Middle frontal gyrus (tissue), 1 donor: ENCODE measurements around the gene PPP1R13L.
A peak's percentile ranks its signal among the peaks of the same experiment; 100 is the strongest.

ENCODE experiments used
- DNase-seq: peaks from one replicate; pipeline ENCODE4 v3.0.0-alpha.2; 2015; ENCODE audit warnings: low spot score; ENCODE audit errors: extremely low spot score

The PPP1R13L gene

DNA sequence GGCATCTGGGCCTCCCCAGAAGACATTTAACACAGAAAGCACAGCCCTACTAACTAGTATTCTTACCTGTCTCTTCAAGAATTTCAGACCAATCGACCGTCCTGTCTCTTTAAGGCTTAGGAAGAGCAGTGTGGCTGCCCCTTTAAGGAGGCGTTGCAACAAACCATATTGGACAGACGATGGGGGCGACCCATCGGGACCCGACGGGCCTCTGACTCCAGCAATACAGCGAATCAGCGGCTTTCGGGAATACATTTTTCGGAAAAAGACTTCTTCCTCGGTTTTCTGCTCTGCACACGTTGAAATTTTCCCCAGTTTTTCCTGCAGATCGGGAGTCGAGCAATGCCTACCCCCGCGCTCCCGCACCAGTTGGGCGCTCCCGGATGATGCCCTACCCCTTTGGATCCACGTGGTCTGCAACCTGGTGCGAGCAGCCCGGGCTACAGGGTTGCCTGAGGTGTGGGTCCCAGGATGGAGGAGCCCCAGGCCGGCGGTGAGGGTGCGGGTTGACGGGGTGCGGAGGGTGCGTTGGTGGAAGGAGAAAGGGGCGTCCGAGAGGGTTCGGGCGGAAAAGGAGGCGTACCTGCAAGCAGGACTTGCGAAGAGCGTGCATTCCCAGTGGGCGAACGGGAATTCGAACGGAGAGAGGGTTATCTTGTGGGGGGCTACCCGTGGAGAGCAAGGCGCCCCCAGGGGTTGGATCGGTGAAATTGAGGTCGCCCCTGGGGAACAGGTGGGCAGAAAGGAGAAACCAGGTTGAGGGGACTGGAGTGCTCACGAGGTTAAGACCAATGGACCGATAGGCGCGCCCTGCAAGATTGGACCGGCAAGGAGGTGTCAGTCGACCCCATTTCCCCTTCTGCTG lies 1.6 kb upstream of the PPP1R13L start, which contains the start of gene POLR1G:
POLR1G (plus strand) TSS at position 419 of the 865 bp plus-strand sequence; CDS start at position 472, 53 bp downstream.
- peak; percentile 72 for DNase-seq

DNA sequence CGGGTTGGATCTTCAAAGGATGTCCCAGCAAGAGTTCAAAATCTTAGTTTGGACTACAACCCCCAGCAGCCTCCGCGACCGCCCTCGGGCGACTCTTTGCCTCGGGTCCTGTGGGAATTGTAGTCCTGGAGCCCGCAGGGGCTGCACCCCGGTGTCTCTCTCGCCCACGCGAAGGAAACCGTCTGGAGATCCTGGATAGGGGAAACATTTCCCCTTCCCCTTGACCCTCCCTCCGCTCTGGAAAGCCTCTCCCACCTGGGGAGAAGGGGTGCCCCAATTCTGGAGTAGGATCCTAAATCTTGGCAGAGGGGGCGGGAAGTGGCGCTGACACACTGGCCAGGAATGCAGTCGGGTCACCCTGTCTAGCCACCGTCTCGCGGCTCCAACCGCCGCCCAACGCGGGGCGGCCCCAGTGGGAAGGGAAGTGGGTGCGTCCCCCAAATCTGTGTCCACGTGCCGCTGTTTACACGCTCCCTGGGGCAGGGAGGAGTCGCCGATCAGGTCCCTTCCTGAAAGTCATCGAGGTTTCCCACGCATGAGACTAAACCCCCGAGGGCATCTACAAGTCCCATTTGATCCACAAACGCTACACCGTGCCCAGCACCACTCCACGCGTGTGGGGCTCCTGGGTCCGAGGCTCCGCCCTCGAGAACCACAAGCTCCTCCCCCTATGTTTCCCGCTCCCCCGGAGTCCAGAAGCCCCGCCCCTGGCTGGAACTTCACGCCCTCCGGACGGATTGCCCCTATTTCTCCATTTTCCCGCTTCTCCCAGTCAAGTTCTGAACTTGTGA lies 761 bp upstream of the PPP1R13L start:
- peak; percentile 75 for DNase-seq

DNA sequence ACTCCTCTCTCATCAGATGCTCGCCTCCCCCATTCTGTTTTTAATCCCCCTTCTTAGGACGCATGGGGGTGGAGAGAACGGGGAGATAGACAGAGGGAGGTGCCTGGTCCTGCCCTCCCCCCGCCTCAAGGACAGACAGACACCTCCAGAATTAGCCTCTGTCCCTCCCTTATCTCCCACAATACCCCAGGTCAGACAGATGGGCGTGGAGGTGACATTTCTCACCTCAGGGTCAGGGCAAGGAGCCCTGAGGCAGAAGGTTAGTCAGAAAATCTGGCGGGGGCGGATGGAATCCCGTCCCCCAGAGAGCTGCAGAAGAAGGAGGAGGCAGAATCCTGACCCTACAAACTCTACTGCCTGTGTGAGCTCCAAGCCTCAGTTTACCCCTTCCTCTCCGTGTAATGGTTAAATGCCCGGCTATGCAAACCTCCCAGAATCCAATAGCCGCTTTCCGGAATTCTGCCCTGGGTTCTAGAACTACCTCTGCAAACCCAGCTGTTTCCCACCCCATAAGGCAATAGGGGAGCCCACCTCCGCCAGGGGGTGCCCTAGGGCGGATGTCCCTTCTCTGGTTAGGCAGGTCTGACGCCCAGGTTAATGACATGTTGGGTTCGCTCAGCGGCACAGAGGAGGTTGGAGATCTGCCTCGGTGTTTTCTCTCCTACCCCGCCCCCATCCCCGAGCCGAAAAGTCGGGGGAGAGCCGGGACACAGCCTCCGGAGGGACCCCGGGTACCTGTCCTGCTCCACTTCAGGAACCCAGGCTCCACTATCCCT lies 900 bp downstream of the PPP1R13L start:
- no peak for DNase-seq

DNA sequence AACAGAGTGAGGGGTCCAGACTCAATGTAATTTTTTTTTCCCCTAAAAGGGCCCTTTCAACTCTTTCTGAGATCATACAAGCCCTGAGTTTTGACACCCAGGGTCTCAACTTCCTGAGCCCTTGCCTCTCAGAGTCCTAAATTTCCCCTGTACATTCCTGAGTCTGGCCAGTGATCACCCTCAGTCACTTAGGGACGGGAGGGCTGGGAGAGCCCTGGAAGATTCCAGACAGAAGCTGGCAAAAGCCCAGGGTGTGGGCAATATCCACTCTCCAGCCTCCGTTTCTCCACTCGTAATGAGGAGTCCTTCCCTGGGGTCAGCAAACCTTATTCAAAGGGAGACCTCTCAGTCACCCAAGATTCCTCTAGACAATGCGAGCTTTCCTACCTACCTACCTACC lies 1.6 kb downstream of the PPP1R13L start:
- no peak for DNase-seq

DNA sequence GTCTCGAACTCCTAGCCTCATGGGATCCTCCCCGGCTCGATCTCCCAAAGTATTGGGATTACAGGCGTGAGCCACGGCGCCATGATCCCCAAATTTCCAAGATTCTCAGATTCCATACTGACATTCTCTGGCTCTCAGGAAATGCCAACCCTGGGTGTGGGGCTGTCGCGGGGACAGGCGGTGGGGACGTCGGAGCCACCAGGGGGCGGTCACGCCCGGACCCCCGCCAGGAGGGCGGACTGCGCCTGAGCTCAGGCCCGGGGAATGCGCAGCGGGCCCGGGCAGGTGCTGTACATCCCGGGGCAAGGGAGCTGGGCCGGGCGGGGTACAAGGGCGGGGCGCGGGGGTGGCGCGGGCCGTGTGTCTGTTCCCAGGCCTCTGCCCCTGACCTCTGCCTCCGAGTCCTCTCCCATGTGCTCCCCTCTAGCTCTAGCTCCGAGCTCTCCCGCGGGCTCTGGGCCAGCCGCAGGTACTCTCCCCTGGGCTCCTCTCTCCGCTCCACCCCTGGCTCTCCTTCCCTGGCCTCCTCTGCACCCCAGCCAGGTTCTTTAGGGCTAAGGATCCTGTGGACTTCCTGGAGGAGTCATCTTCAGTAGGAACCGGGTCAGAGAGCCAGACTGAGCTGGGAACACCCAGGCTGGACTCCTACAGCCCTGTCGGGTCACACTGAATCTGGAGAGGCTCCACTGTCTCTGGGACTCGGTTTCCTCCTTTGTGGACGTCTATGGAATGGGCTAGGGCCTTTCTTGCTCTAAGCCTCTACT lies 2.4 kb downstream of the PPP1R13L start:
- no peak for DNase-seq

DNA sequence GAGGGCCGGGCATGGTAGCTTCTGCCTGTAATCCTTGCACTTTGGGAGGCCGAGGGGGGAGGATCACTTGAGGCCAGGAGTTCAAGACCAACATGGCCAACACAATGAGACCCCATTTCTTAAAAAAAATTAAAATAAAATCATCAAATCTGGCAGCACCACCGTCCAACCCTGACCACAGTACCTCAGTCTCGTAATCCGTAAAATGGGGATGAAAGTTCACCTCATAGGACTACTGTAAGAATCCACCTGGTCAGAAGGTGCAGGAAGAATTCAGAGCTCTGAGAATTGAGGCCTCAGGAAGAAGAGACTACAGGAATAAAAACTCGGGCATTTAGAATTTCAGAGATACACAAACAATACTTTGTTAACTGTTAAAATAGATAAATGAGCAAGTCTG lies 3.1 kb downstream of the PPP1R13L start:
- no peak for DNase-seq

DNA sequence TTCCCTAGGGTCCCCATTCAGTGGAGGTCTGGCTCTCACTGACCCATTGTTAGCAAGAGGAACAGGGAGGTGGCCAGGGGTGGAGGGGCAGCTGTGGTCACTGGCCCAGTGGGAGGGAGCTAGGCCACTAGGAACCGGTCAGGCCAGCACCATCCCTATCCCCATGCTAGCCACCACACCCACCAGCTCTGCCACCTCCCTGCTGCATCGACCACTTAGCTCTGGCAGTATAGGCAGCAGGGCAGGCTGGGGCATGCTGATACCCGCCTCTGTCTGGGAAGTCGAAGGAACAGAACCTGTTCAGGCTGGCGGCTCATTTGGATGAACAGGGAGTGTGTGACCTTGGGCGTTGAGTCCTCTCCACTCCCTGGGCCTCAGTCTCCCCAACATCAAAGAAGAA lies 4.7 kb downstream of the PPP1R13L start:
- DNase-seq, result no peak

DNA sequence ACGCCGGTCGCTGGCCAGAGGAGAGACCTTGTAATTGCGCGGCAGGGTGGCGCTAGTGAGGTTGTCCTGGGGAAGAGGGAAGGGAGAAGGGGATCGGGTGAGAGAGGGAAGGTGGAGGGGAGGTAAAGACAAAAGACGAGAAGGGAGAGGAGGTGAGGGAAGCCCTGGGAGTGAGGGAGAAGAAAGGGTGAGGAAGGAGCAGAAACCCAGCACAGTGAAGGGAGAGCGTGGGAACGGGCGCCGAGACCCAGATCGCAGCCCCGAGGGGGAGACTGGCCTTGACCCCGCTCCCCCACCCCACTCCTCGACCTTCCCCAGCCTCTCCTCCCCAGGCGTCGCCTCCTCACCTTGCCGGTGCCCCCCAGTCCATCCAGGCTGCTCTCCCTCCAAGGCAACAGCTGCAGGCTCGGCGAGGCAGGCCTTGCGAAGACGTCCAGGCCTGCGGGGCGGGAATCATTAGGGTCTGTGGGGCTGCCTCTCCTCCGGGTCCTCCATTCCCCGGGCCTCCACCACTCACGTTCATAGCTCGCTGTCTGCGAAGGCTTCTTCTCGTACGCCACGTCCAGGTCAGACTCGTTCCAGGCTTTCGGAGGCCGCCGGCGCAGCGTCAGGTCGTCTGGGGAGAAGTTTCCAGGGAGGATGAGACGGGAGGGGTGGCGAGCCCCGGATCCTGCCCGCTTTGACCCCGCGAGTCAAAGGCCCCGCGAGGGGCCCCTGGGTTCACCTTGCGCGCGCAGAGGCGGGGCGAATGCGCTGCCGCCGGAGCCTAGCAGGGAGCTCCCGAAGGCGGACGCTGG lies 8.8 kb downstream of the PPP1R13L start:
- no peak for DNase-seq

DNA sequence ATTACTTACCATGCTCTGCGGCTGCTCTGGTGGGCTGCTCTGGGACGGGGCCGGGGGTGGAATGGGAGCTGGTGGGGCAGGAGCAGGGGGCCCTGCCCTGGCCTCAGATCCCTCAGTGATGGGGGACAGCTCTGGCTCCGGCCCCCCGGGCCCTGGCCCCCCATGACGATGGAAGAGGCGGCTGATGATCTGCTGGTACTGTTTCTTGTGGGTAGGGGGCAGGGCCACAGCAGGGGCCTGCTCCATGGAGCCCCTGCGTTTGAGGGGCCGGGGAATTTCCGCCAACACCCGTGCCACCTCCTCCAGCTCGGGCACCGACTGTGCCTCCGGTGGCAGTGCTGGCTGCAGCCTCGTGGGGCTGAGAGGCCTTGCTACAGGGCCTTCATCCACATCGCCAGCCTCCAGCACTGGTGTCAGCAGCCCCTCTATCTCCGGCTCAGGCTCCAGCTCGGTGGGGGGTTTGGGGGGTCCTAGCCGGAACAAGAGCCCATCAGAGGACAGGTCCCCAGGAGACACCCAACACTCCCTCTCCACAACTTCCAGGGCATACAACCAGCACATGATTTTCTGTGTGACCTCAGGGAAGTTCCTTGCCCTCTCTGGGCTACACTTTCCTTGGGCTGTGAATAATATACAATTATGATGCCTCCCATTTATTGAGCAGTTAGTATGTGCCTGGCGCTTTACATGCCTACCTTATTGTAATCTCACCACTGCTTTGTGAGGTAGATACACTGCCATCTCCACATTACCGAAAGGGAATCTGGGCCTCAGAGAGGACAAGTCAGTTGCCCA lies 12.8 kb downstream of the PPP1R13L start:
- no peak for DNase-seq

DNA sequence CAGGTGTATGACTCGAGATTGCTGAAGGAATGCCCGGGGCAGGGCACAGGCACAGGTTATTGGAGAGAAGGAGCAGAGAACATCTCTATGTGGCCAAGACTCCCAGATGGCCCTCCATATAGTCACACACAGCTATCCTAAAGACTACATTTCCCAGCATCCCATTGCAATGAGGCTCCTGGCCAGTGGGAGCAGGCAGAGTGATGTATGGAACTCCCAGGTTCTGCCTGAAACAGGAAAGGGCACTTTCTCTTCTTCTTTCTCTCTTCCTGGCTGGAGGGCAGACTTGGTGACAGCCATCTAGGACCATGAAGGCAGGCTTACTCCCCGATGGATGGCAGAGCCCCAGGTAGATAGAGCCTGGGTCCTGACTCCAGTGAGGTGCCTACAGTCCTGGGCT lies 13.5 kb downstream of the PPP1R13L start:
- no peak for DNase-seq

DNA sequence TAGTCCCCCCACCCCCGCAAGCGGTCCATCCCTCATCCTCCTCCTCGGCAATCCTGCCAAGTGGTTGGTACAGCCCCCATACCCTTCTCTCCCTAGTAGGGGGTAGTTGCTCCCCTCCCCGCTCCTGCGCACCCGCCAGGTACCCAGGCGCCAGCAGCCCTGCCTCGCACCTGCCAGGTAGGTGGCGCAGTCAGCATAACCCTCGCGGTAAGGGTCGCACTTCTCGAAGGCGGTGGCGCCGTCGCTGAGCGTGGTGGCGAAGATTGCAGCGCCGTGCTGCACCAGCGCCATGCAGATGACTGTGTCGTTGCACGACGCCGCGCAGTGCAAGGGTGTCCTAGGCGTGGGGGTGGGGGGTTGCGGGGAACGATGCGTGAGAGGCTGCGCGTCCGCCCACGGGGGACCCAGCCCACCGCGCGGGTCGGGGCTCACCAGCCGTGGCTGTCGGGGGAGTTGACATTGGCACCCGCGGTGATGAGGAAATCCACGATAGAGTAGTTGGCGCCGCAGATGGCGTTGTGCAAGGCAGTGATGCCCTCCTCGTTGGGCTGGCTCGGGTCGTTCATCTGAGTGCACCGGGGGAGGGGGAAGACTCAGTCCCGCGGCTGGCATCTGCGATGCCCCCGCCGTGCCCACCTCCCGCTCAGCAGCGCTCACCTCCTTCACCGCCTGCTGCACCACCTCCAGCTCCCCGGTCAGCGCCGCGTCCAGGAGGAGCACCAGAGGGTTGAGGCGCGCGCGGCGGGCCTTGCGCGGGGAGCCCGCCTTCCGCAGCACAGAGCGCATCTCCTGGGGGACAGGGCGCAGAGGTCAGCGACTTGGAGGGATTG lies 19.3 kb downstream of the PPP1R13L start:
- no peak for DNase-seq

DNA sequence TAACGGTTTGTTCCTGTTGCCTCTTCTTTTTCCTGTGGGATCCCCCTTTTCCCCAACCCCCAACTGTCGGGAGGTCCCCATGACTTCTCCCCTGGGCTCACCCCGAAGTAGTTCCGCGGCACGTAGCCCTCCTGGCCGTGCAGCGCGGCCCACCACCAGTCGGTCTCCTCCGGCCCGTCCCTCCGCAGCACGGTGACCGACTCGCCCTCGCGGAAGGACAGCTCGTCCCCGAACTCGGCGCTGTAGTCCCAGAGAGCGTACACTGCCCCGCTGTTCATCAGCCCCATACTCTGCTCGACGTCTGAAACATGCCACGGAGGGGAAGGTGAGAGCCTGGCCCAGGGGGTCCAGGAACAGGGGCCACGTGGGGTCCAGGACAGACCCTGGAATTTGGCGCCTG lies 22.4 kb downstream of the PPP1R13L start:
- DNase-seq, result no peak

DNA sequence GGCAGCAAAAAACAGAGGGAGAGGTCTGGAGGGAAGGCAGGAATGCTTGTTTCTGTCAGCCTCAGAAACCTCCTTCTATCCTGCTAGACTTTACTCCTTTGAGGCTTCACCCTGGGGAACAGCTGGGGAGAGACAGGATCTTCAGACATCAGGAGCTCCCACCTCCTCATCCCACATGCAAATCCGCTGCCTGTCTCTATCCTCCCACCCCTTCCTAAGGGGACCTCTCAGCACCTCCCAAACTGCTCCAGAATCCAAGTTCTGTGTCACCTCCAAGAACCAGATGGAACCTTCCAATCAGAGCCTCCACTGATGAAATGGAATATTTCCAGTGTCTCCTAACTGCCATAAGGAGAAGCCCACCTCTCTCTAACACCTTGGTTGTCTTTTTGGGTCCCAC lies 24.8 kb downstream of the PPP1R13L start:
- DNase-seq, result no peak

DNA sequence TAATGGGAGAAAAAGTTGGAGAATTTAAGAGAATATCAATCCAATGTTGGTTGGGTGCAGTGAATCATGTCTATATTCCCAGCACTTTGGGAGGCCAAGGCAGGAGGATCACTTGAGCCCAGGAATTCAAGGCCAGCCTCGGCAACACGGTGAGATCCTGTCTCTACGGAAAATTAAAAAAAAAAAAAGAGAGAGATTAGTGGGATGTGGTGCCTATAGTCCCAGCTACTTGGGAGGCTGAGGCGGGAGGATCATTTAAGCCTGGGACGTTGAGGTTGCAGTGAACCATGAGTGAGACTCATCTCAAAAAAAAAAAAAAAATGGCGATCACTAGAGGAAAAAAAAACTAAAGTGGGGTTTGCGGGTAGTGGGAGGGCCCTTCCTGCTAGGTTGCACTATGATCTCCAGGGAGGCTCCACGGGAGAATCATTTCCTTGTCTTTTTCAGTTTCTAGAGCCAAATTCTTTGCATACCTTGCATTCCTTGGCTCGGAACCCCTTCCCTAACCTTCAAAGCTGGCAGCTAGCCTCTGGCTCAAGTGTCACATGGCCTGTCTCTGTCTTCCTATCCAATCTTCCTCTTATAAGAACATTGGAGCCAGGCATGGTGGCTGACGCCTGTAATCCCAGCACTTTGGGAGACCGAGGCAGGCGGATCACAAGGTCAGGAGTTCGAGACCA lies 28.7 kb downstream of the PPP1R13L start:
- no peak for DNase-seq

DNA sequence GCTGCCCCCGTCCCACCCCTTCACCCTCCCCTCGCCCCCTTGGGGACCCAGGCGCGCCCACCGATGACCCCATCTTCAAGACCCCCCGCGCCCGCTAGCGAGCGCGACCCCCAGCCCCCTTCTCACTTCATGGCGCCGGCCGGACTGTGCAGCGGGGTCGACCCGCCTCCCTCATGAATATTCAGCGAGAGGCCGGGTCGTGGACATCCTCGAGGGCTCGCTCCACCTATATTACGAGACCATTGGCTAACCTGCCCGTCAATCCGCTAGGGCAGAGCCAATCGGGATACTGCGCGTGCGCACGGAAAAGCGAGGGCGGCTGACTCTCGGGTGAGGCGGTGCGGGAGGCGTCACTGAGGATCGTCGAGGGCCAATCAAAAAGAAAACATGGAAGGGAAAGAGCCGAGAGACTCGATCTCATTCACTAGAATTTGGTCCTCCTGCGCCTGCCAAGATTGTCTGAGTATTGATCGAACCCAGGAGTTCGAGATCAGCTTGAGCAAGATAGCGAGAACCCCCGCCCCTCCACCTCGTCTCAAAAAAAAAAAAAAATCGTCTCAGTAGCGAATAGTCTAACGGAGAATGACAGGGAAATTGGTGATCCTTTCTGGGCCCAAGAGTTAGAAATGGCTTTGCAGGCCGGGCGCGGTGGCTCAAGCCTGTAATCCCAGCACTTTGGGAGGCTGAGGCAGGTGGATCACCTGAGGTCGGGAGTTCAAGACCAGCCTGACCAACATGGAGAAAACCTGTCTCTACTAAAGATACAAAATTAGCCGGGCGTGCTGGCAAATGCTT lies 34.3 kb downstream of the PPP1R13L start, which contains the start of gene ERCC2:
ERCC2 (minus strand) TSS at position 164 of the 795 bp plus-strand sequence; CDS start at position 131, 33 bp downstream.
- peak; percentile 99 for DNase-seq

DNA sequence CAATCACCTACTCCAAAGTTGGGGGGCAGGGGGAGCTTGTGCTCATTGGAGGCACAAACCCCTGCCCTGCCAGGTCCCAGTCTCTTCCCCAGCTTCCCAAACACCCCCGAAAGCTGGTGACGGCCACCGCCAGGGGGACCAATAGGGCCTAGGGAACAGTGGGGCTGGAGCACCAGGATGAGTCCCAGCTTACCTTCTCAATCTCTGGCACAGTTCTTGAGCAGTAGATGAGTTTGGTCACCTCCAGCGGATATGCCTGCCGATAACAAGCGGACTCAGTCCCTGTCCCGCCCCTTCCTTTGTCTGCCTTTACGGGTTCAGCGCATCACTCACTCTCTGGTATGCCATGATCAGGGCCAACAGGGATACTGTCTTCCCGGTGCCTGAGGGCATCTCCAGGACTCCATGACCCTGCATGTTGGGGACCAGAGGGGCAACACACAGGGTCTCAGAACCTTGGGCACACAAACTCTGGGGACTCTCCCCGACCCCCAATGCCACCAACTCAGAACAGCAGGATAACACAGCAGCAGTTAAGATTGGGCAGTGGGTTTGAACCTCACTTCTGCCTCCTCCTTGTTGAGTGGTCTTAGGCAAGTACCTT lies 36.0 kb downstream of the PPP1R13L start:
- DNase-seq, result no peak
